Measurements from ENCODE around the gene ZNF783. TPM values are rescaled to one million over a fixed set of nuclear protein-coding genes. Genes with fewer than 3 reads are reported as not detected.
"Not testable (repeated sequence)": the region's sequence is repeated elsewhere in the genome, so short reads cannot be mapped to it uniquely, and the experiment has no call there.

ZNF783 gene
- 10.8 and 11.9 TPM in 2 replicates for total RNA-seq (2014; rRNA removed; shearing (Covaris generic))

GRCh38 chr7:149261829-149262617 lies at the start of gene ZNF783:
Gene ZNF783 (plus strand): TSS chr7:149262196. CDS start chr7:149262334, 138 bp downstream.
- Histone ChIP-seq H3K4me1 (no peaks in the 10 kb centered on the region), H3K9me3 (replicated peaks) (no peaks in the 10 kb centered on the region), H3K27ac (peak within 1 kb of the TSS; percentile 67), H3K4me3 (peak within 1 kb of the TSS; percentile 64), H3K27me3 (no peaks in the 10 kb centered on the region), H3K36me3 (peaks cover 5% of the 10 kb centered on the region; the same call in 1 of the 2 replicates)
- DNase-seq = peak; percentile 83 to 89

DNA sequence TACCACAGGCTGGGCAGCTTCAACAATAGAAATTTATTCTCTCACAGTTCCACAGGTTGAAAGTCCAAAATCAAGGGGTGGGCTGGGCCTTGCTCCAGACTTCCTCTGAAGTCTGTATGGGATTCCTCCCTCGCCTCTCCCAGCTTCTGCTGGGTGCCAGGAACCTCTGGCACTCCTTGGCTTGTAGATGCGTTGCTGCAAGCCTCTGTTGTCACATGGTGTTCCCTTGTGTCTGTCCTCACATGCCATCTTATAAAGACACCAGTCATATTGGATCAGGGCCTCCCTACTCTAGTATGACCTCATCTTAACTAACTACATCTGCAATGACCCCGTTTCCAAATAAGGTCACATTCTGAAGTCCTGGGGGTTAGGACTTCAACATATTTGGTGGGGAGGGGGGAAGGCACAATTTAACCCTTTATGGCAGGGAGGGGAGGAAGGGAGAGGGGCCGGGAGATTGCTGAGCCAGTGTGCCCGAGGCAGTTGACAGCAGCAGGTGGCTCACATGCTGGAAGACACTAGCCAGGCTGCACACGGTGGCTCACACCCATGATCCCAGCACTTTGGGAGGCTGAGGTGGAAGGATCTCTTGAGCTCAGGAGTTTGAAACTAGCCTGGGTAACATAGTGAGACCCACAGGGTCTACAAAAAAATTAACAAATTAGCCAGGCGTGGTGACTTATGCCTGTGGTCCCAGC lies 47.8 kb upstream of the ZNF783 start:
- peaks cover 78% of the 10 kb centered on the region for H3K36me3 ChIP-seq
- no peaks in the 10 kb centered on the region for H3K9me3 ChIP-seq (replicated peaks)
- no peak overlapping the region for H3K27ac ChIP-seq
- DNase-seq = no peak
- H3K4me1 ChIP-seq = no peaks in the 10 kb centered on the region
- no peak overlapping the region for H3K4me3 ChIP-seq
- H3K27me3 ChIP-seq = no peaks in the 10 kb centered on the region

DNA sequence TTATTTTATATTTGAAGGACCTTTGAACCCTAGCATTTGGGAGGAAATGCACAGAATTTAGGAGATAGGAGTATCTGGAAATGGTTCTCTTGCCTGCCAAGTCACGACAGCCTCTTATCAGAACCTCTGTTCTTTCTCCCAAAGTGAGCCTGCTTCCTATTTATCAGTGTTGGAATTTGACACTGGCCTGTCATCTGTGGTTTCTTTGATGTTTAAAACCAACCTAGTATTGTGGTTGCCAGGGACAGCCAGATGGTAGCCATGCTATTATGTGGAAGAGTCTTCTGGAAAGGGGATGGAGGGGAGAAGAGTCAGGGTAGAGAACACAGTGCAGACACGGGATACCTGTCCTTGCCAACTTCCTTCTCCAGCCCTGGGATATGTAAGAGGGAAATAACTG lies 45.6 kb upstream of the ZNF783 start:
- H3K36me3 ChIP-seq = peaks cover 78% of the 10 kb centered on the region
- no peak for DNase-seq
- no peaks in the 10 kb centered on the region for H3K9me3 ChIP-seq (replicated peaks)
- no peak overlapping the region for H3K27ac ChIP-seq
- no peaks in the 10 kb centered on the region for H3K27me3 ChIP-seq
- no peaks in the 10 kb centered on the region for H3K4me1 ChIP-seq
- no peak overlapping the region for H3K4me3 ChIP-seq

- Histone ChIP-seq H3K9me3 (replicated peaks) (no peaks in the 10 kb centered on the region), H3K36me3 (peaks cover 75% of the 10 kb centered on the region)
These were observed 44.4 kb upstream of the ZNF783 start for GRCh38 chr7:149217570-149217969.

GRCh38 chr7:149218469-149219420 lies 43.3 kb upstream of the ZNF783 start:
- Histone ChIP-seq H3K36me3 (peaks cover 75% of the 10 kb centered on the region), H3K9me3 (replicated peaks) (no peaks in the 10 kb centered on the region), H3K4me1 (no peaks in the 10 kb centered on the region), H3K27ac (no peak overlapping the region), H3K27me3 (no peaks in the 10 kb centered on the region), H3K4me3 (no peak overlapping the region)
- DNase-seq = no peak

More at GRCh38 chr7:149217570-149217969, 44.4 kb upstream of the ZNF783 start:
- H3K27ac ChIP-seq = no peak overlapping the region
- DNase-seq = no peak
- H3K27me3 ChIP-seq = no peaks in the 10 kb centered on the region
- no peaks in the 10 kb centered on the region for H3K4me1 ChIP-seq
- H3K4me3 ChIP-seq = no peak overlapping the region

- DNase-seq = peak in 1 of 2 experiments; percentile 27
- Histone ChIP-seq H3K4me1 (no peaks in the 10 kb centered on the region), H3K9me3 (replicated peaks) (no peaks in the 10 kb centered on the region), H3K27me3 (no peaks in the 10 kb centered on the region), H3K36me3 (peaks cover 76% of the 10 kb centered on the region), H3K27ac (no peak overlapping the region), H3K4me3 (no peak overlapping the region)
These were observed 41.5 kb upstream of the ZNF783 start for GRCh38 chr7:149220534-149220933.

- Histone ChIP-seq H3K9me3 (replicated peaks) (no peaks in the 10 kb centered on the region), H3K36me3 (peaks cover 60% of the 10 kb centered on the region), H3K4me1 (no peaks in the 10 kb centered on the region), H3K27me3 (no peaks in the 10 kb centered on the region), H3K27ac (no peak overlapping the region), H3K4me3 (no peak overlapping the region)
- DNase-seq = no peak
These were observed 38.8 kb upstream of the ZNF783 start for GRCh38 chr7:149223176-149223575.

DNA sequence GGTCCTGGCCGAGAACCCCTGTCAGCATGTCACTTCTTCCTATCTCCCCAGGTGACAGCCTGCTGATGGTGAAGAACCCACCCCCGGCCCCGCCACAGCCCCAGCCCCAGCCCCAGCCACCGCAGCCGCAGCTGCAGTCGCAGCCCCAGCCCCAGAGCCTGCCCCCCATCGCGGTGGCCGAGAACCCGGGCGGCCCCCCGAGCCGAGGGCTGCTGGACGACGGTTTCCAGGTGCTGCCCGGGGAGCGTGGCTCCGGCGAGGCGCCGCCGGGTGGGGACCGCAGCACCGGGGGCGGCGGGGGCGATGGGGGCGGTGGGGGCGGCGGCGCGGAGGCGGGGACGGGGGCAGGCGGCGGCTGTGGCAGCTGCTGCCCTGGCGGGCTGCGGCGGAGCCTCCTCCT lies 38.2 kb upstream of the ZNF783 start:
- H3K27me3 ChIP-seq = no peaks in the 10 kb centered on the region
- no peaks in the 10 kb centered on the region for H3K9me3 ChIP-seq (replicated peaks)
- H3K4me3 ChIP-seq = no peak overlapping the region
- no peak for DNase-seq
- H3K36me3 ChIP-seq = peaks cover 54% of the 10 kb centered on the region
- no peaks in the 10 kb centered on the region for H3K4me1 ChIP-seq
- H3K27ac ChIP-seq = no peak overlapping the region

- no peak for DNase-seq
- Histone ChIP-seq H3K27ac (no peak overlapping the region), H3K36me3 (peaks cover 48% of the 10 kb centered on the region), H3K9me3 (replicated peaks) (no peaks in the 10 kb centered on the region), H3K4me1 (no peaks in the 10 kb centered on the region), H3K27me3 (no peaks in the 10 kb centered on the region), H3K4me3 (no peak overlapping the region)
These were observed 37.6 kb upstream of the ZNF783 start for GRCh38 chr7:149224352-149224751.

DNA sequence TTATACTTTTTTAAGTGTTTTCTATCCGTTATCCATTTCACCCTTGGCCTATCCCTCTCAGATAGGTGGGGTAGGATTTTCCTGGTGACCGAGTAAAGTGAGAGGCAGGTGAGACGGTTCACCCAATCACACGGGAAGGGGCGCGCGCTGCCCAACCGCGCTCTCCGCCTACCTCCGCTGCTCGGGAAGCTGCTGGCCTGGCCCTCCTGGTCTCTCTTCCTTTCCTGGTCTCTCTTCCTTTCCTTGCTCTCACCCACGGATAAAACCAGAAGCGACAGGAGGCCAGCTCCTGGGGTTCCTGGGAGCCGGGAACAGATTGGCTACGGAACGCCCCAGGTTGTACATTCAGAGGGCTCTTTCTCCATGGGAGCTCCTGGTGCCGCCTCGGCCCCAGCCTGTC lies 36.9 kb upstream of the ZNF783 start:
- H3K36me3 ChIP-seq = peaks cover 41% of the 10 kb centered on the region
- H3K4me1 ChIP-seq = no peaks in the 10 kb centered on the region
- no peaks in the 10 kb centered on the region for H3K9me3 ChIP-seq (replicated peaks)
- H3K27me3 ChIP-seq = no peaks in the 10 kb centered on the region
- no peak overlapping the region for H3K4me3 ChIP-seq
- no peak overlapping the region for H3K27ac ChIP-seq
- no peak for DNase-seq

DNA sequence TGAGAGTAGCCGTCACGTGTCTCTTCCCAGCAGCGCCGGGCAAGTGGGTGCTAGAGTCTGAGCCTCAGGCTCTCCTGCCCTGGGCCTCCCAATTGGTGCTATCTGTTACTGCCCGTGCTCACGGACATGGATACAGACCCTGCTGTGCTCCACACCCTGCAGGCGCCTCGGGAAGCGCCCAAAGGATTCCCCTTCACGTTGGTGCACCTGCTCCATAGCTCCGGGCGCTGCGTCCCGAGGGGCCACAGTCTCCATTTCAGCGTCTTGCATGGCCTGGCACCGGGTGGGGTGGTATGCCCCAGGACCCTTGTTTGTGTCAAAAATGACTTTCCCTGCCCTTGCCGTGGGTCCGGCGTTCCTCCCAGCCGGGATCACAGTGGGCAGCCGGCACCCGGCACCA lies 36.3 kb upstream of the ZNF783 start:
- Histone ChIP-seq H3K4me3 (no peak overlapping the region), H3K4me1 (no peaks in the 10 kb centered on the region), H3K9me3 (replicated peaks) (no peaks in the 10 kb centered on the region), H3K36me3 (peaks cover 38% of the 10 kb centered on the region), H3K27me3 (no peaks in the 10 kb centered on the region), H3K27ac (no peak overlapping the region)
- DNase-seq = no peak

DNA sequence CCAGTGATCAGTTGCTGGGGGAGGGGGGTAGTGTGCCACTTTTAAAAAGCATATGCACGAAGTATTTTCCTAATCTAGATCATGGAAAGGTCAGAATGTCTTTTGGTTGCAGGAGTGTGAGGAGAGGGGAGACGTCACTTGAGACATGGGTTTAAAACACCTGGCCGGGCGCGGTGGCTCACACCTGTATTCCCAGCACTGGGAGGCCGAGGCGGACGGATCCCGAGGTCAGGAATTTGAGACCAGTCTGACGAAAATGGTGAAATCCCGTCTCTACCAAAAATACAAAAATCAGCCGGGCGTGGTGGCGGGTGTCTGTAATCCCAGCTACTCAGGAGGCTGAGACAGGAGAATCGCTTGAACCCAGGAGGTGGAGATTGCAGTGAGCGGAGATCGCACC lies 35.6 kb upstream of the ZNF783 start:
- DNase-seq; H3K27me3 ChIP-seq; H3K27ac ChIP-seq; H3K4me1 ChIP-seq; H3K4me3 ChIP-seq; H3K9me3 ChIP-seq (replicated peaks): not testable (repeated sequence)
- H3K36me3 ChIP-seq = peaks cover 33% of the 10 kb centered on the region

GRCh38 chr7:149226840-149227494 lies 35.0 kb upstream of the ZNF783 start:
- H3K27me3 ChIP-seq = no peaks in the 10 kb centered on the region
- H3K36me3 ChIP-seq = peaks cover 29% of the 10 kb centered on the region
- DNase-seq = no peak

GRCh38 chr7:149228831-149229471 lies 33.0 kb upstream of the ZNF783 start:
- H3K9me3 ChIP-seq (replicated peaks) = no peaks in the 10 kb centered on the region
- peaks cover 4% of the 10 kb centered on the region; the same call in 1 of the 2 replicates for H3K27me3 ChIP-seq
- H3K4me3 ChIP-seq = no peak overlapping the region
- DNase-seq = peak in 1 of 2 experiments; percentile 11
- H3K4me1 ChIP-seq = peaks cover 6% of the 10 kb centered on the region; the same call in 1 of the 2 replicates
- H3K36me3 ChIP-seq = peaks cover 14% of the 10 kb centered on the region
- H3K27ac ChIP-seq = no peak overlapping the region

More at GRCh38 chr7:149226840-149227494, 35.0 kb upstream of the ZNF783 start:
- Histone ChIP-seq H3K27ac (no peak overlapping the region), H3K4me1 (no peaks in the 10 kb centered on the region), H3K9me3 (replicated peaks) (no peaks in the 10 kb centered on the region), H3K4me3 (no peak overlapping the region)
